G401 (cell line): ENCODE measurements around the gene MPI. TPM values are rescaled to one million over a fixed set of nuclear protein-coding genes. Genes with fewer than 3 reads are reported as not detected.
A peak's percentile ranks its signal among the peaks of the same experiment; 100 is the strongest.

ENCODE experiments used
- DNase-seq: peaks from one replicate; pipeline ENCODE4 v3.0.0-alpha.2; 2015; ENCODE audit warnings: low spot score
- in situ Hi-C: cut with HindIII; loops from 2 replicates; pipeline ENCODE4 v1.10.0; 2016; ENCODE audit warnings: low sequenced_read_pairs, mixed read lengths
- total RNA-seq: library from RNA; depleted of rRNA; stranded (reverse); fragments of >200 nt; shearing (Covaris generic); gene quantifications from 2 replicates; pipeline ENCODE4 v1.2.3, GENCODE V29; 2014

MPI gene
- total RNA-seq, 1 experiment from 2014 or later: 81.8 TPM

DNA sequence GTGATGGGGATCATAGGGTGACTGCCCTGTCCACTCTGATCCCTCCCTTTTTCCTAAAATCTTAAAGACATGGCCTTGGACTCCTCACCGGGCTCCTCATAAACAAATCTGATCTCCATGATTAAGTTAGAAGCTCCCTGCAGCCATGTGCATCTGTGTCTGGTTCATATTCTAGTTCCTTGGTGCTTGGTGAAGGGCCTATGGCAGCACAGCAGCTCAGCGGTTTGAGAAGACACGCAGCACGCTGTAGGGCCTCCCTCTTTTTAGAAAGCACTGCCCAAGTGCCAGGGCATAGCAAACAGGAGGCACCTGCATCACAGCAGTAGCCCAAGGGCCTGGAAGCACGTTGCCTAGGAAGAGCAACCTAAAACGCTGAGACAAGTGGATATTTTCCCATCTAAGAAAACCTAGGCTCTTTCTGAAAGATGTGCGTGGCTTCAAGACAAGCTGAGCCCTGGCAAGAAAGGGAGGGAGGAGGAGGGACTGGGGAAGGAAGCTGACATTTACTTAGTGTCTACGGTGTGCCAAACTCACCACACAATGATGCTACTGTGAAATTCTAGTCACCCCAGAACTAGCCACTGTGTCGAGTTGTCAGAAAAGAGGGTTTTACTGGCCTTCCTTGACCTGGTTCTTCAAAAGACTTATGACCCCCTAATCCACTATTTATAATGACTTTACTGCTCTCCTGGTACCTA is 32.0 kb upstream of the MPI start:
- DNase-seq: peak; percentile 50
- in situ Hi-C loops: no loop called here

DNA sequence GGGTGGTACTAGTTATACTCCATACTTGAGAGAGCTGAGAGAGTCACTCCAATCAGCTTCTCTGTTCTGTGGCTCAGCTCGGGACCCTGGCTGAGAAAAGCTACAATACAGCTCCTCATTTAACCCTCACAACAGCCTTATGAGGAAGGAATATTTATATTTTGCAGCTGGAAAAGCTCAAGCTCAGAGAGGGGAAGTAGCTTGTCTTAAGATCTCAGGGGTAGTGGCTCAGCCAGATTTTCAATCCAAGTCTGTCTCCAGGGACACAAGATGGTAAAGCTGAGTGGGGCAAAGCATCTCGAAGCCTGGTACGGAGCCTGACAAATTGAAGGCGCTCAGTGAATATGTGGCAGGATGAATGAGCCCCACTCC is 31.5 kb upstream of the MPI start:
- no peak for DNase-seq
- in situ Hi-C loops: no loop called here

GRCh38 chr15:74863239-74864056 is 26.4 kb upstream of the MPI start:
- DNase-seq: no peak
- in situ Hi-C loops: no loop called here

DNA sequence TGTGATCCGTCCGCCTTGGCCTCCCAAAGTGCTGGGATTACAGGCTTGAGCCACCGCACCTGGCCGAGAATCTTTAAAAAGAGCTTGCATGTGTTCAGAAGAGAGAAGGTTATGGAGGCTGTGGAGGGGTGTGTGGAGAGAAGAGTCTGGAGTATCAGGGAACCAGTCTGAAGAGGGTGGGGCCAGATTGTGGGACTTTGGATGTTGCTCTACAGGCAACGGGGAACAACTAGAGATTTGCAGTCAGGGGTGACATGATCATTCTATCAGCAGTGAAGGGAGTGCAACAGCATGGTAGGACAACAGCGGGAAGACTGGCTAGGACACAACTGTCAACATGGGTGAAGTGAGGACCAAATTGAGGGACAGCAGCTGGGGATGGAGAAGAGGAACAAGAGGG is 25.5 kb upstream of the MPI start:
- in situ Hi-C loops: no loop called here

GRCh38 chr15:74865316-74865715 is 24.5 kb upstream of the MPI start:
- in situ Hi-C loops: no loop called here
- DNase-seq: no peak

More for the DNA sequence above, 25.5 kb upstream of the MPI start:
- no peak for DNase-seq

- in situ Hi-C loops: no loop called here
- no peak for DNase-seq
These were observed 23.8 kb upstream of the MPI start for GRCh38 chr15:74866090-74866489.

DNA sequence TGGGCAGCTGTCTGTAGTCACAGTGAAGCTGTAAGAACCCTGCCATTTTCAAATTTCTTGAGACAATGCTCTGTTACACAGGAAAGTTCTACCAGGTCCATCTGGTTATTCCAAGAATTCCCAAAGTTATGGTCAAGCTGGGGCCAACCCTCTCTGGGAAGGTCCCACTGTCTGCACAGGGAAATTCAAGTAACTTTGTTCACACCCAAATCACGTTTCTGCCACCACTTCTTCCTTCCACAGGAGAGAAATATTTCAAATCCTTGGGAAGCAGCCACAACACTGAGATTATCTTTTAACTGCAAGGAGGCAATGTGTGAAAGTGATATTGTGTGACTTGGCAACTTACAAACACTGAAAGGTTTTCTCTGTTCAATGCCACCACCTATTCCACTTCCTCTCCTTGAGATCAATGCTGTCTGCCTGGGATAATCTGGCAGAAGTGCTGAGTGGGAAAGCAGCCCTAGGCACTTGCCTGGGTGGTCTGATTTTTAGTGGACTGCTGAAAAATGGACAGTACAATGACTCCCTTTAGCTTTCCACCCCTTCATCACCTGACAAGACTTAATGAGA is 22.3 kb upstream of the MPI start:
- no peak for DNase-seq
- in situ Hi-C loops: no loop called here

GRCh38 chr15:74868059-74868458 is 21.8 kb upstream of the MPI start:
- DNase-seq: no peak
- in situ Hi-C loops: no loop called here

DNA sequence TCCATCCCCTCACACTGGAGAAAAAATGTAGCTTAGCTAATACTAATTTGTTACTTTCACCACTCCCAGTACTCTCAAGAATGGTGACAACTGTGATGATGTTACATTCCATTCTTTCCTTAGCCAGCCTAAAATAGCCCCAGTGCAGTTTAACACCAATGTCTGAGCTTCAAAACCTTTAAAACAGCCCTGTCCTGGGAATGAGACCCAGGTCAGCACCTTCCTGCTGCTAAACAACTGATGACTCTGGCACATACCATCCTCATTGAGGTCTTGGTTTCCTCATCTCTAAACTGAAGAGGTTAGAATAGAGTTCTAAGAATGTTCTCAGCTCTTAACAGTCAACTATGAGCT is 20.5 kb upstream of the MPI start:
- DNase-seq: no peak
- in situ Hi-C loops: no loop called here

- in situ Hi-C loops: no loop called here
- DNase-seq: peak; percentile 11
These were observed 20.0 kb upstream of the MPI start for GRCh38 chr15:74869726-74870407.

DNA sequence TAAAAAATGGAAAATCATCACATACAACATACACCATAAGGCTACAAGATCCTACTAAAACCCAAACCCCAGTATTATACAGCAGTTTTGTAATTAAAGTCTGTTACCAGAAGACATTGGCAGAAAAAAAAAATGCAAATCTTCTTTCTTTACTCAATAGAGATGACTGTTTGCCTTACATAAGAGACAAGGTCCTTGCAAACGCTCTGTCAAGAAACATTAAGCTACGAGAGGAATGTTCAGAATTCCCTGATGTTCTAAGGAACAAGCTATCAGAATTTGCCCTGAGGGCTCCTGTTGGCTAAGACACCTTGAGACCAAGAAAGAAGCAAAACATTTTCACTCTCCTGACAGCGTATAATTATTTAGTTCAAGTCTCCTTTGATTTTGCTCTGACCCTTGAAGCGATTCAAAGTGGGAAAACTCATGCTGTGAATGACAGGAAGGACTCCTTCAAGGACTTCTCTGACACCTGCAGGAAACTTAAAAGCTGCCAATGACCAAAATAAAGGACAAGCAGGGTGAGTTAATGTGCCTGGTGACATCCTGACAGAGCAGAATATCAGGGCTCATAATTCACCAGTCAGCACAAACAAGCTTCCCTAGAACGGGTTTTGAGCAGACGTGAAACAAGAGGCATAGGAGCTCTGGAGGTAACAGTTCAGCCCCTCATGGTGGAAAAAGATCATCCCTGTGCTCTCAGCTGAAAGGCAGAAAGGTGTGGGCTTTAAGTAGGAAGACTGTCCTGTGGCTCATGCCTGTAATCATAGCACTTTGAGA is 19.2 kb upstream of the MPI start:
- in situ Hi-C loops: no loop called here
- no peak for DNase-seq

- no peak for DNase-seq
- in situ Hi-C loops: no loop called here
These were observed 17.2 kb upstream of the MPI start for GRCh38 chr15:74872702-74873035.

- in situ Hi-C loops: no loop called here
- peak; percentile 97 for DNase-seq
These were observed 16.6 kb upstream of the MPI start, which contains the start of gene SCAMP2 for GRCh38 chr15:74873036-74873755. SCAMP2 (minus strand) TSS chr15:74873365; CDS start chr15:74873255, 110 bp downstream.

- no peak for DNase-seq
- in situ Hi-C loops: no loop called here
These were observed 16.0 kb upstream of the MPI start for GRCh38 chr15:74873756-74874424.

GRCh38 chr15:74878273-74878672 is 11.6 kb upstream of the MPI start:
- in situ Hi-C loops: no loop called here
- DNase-seq: no peak

DNA sequence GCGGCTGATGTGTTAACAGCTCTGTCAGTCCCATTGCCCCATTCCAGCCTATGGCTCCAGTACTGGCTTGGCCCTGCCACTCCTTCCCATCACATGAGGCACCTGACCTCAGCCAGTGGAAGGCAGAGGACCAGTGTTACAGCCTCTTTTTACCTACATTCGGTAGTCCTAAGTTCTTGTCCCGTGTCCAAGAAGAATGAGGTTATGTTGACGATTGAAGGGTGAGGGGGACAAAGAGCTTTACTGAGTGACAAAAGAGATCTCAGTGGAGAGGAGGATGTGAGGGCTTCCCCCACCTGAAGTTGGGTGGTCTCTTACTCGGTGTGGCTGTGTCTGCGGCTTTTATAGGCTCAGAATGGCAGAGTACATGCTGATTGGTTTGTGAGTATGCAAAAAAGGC is 7.3 kb upstream of the MPI start:
- DNase-seq: no peak
- in situ Hi-C loops: no loop called here

DNA sequence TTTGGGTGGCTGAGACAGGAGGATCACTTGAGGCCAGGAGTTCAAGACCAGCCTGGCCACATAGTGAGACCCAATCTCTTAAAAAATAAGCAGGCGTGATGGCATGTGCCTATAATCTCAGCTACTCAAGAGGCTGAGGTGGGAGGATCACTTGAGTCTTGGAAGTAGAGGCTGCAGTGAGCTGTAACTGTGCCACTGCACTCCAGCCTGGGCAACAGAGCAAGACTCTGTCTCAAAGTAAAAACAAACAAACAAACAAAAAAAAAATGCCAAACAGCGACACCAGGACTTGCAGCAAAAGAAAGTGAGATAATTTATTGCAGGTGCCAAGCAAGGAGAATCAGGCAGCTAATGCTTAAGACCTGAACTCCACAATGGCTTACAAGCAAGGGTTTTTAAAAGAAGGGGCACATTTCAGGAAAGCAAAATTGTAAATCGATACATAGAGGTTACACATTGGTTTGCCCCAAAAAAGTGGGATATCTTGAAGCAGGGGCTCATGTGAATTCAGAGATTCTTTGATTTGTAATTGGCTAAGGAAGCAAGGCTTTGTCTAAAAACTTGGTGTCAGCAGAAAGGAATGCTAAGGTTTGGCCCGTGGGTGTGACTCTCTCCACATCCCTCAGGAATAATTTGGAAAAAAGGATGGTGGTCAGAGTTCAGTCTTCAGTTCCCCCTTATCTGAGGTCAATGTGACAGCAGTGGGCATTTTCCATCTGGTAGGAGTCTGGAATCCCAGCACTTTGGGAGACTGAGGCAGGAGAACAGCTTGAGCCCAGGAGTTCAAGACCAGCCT is 5.2 kb upstream of the MPI start:
- in situ Hi-C loops: no loop called here
- no peak for DNase-seq
